B cell (primary cell): ENCODE results near the gene MYMX. TPM values are rescaled to one million over a fixed set of nuclear protein-coding genes. Genes with fewer than 3 reads are reported as not detected.

Experiments
- ATAC-seq: fragments of 200-7000 bp; cut with Tn5 transposase; one replicate; pipeline ENCODE4 v1.10.0; 2021; ENCODE audit warnings: low read depth, mild to moderate bottlenecking, moderate number of reproducible peaks, moderate library complexity
- CTCF ChIA-PET: fragments of 350-600 bp; sonication (Branson Sonifier 250); formaldehyde crosslinking; loops from one replicate; lab custom pipeline; 2021; ENCODE audit warnings: antibody characterized with exemption, inconsistent platforms; lab: Charles Lee
- POLR2A ChIA-PET: fragments of 350-600 bp; sonication (Branson Sonifier 250); formaldehyde crosslinking; loops from one replicate; lab custom pipeline; 2021; ENCODE audit warnings: antibody characterized with exemption; lab: Charles Lee
- DNase-seq: peaks from one replicate; pipeline ENCODE4 v3.0.0; 2013
- H2AFZ ChIP-seq: 2 replicates; pipeline ENCODE4 v1.6.1; 2012; ENCODE audit warnings: mild to moderate bottlenecking, low read depth, low read length; ENCODE audit not compliant: insufficient read depth, poor library complexity, severe bottlenecking
- H3K27ac ChIP-seq, 2 donors: 1 replicate in 1 of 2; 2 replicates in 1 of 2; pipeline ENCODE4 v1.5.1; 2012 to 2013; ENCODE audit warnings: low read length in 2 of 2, mild to moderate bottlenecking in 2 of 2, moderate library complexity in 1 of 2
- H3K27me3 ChIP-seq, 4 experiments: fragments of 200-600 bp in 1 of 4; sonication (generic) in 1 of 4; replicated peaks in 1 of 4; 1 replicate in 2 of 4; 2 replicates in 2 of 4; pipeline versions ENCODE4 v1.6.1 to v1.7.0; 2013 to 2016; ENCODE audit warnings: low read length in 3 of 4, mild to moderate bottlenecking in 2 of 4, mixed read lengths in 1 of 4, moderate library complexity in 1 of 4; ENCODE audit not compliant: insufficient read depth in 4 of 4, control insufficient read depth in 3 of 4; ENCODE audit errors: control extremely low read depth in 1 of 4
- H3K36me3 ChIP-seq, 2 experiments: replicated peaks in 1 of 2; 1 replicate in 1 of 2; 2 replicates in 1 of 2; pipeline versions ENCODE4 v1.6.1 to v1.7.1; 2013; ENCODE audit warnings: low read length in 1 of 2; ENCODE audit not compliant: insufficient read depth in 2 of 2, control insufficient read depth in 1 of 2; ENCODE audit errors: control extremely low read depth in 1 of 2, extremely low read depth in 1 of 2
- H3K4me1 ChIP-seq, 2 donors: fragments of 200-600 bp in 1 of 2; sonication (generic) in 1 of 2; 1 replicate in 1 of 2; 2 replicates in 1 of 2; pipeline versions ENCODE4 v1.5.1 to v1.6.1; 2013 to 2017; ENCODE audit warnings: low read length in 2 of 2; ENCODE audit not compliant: control insufficient read depth in 2 of 2, insufficient read depth in 2 of 2
- H3K4me2 ChIP-seq: replicated peaks from 2 replicates; pipeline ENCODE3; 2012; ENCODE audit warnings: mild to moderate bottlenecking, low read depth, low read length; ENCODE audit not compliant: poor library complexity, severe bottlenecking
- H3K4me3 ChIP-seq, 5 experiments: fragments of 200-600 bp in 1 of 5; sonication (generic) in 1 of 5; 1 replicate in 3 of 5; 2 replicates in 2 of 5; pipeline versions ENCODE4 v1.5.1 to v1.7.0; 2011 to 2016; ENCODE audit warnings: low read length in 4 of 5, mild to moderate bottlenecking in 4 of 5, low read depth in 2 of 5, control low read depth in 1 of 5, moderate library complexity in 1 of 5; ENCODE audit not compliant: insufficient read depth in 1 of 5; ENCODE audit errors: control extremely low read depth in 1 of 5, extremely low read depth in 1 of 5
- H3K79me2 ChIP-seq: fragments of 200-600 bp; sonication (generic); one replicate; pipeline ENCODE4 v1.6.0; 2016; ENCODE audit warnings: low read length; ENCODE audit not compliant: control insufficient read depth, insufficient read depth
- H3K9ac ChIP-seq: fragments of 200-600 bp; sonication (generic); 2 replicates; pipeline ENCODE4 v1.6.1; 2017; ENCODE audit warnings: mild to moderate bottlenecking, low read length, moderate library complexity
- H3K9me3 ChIP-seq, 3 donors: one replicate each; pipeline versions ENCODE4 v1.6.1 to v1.7.1; 2013; ENCODE audit warnings: low read length in 2 of 3; ENCODE audit not compliant: control insufficient read depth in 2 of 3, insufficient read depth in 1 of 3; ENCODE audit errors: control extremely low read depth in 1 of 3
- H4K20me1 ChIP-seq: 2 replicates; pipeline ENCODE4 v1.6.0; 2012; ENCODE audit warnings: mild to moderate bottlenecking, low read length; ENCODE audit not compliant: insufficient read depth, control insufficient read depth, poor library complexity, severe bottlenecking
- H3K27ac Mint-ChIP-seq: one replicate; pipeline ENCODE4 v1.8.0; 2021; ENCODE audit warnings: mixed read lengths
- H3K27me3 Mint-ChIP-seq: one replicate; pipeline ENCODE4 v1.8.0; 2021; ENCODE audit warnings: mixed read lengths
- H3K4me1 Mint-ChIP-seq: one replicate; pipeline ENCODE4 v1.8.0; 2021; ENCODE audit warnings: mixed read lengths
- H3K4me3 Mint-ChIP-seq: one replicate; pipeline ENCODE4 v1.8.0; 2021; ENCODE audit warnings: mixed read lengths
- H3K9me3 Mint-ChIP-seq: one replicate; pipeline ENCODE4 v1.8.0; 2022; ENCODE audit warnings: mixed read lengths; ENCODE audit not compliant: insufficient read depth
- EZH2 ChIP-seq: IDR thresholded peaks from 2 replicates; pipeline ENCODE4 v1.6.1; 2012; ENCODE audit warnings: borderline replicate concordance, low read depth, mild to moderate bottlenecking, moderate library complexity, low read length; ENCODE audit not compliant: insufficient read depth, poor library complexity, severe bottlenecking
- WGBS: methylation state at CpG from one replicate; pipeline ENCODE4 v1.1.5; 2013; ENCODE audit warnings: missing lambda C conversion rate; ENCODE audit not compliant: insufficient coverage; 5-methylcytosine and 5-hydroxymethylcytosine counted together
- intact Hi-C: fragments of 100-400 bp; cut with micrococcal nuclease; formaldehyde crosslinking; loops from one replicate; pipeline ENCODE4 v1.10.0; 2022
- polyA plus RNA-seq: library from polyadenylated mRNA; depleted of rRNA; stranded (reverse); fragments of >200 nt; gene quantifications from 2 replicates; pipeline ENCODE4 v1.2.3, GENCODE V29; 2012
- total RNA-seq, 2 donors: library from RNA; stranded (reverse); fragments of 120-200 nt in 1 of 2; gene quantifications; 1 replicate in 1 of 2; 2 replicates in 1 of 2; pipeline versions ENCODE4 v1.2.3 to v1.2.4, GENCODE V29; 2013 to 2022
- TF ChIP-seq, protein P1 (sequence below): fragments of 200-600 bp; IDR thresholded peaks from one replicate; pipeline ENCODE4 v1.8.0; 2022; ENCODE audit warnings: antibody characterized with exemption, mild to moderate bottlenecking

The MYMX gene
- total and polyA plus RNA-seq, 2 donors (not counting 1 experiment from before 2014, with no cell fraction given): not detected

DNA sequence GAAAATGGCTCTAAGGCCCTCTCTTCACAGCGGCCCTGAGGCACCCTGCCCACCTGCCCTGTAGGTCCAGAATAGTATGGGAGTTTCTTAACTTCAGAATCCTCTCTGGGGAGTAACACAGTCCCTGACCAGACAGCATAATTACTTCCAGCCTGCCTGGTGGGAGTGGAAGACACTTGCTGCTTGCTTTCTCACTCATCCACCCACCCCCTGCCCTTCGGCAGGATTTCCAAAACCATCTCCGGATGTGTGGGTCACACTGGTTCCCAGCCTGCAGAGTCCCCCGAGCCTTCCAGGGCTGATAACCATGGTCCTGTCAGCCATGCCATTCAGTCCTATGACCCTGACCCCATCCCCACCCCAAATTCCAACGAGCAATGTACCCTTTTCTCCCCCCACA lies 12.1 kb downstream of the MYMX start:
- H3K9me3 Mint-ChIP-seq: no peaks in the 10 kb centered on the region
- ATAC-seq (no peak), DNase-seq (no peak)
- H3K4me2 ChIP-seq: no peak overlapping the region
- H3K79me2 ChIP-seq: peaks cover 5% of the 10 kb centered on the region
- POLR2A ChIA-PET: interaction anchor here (1.3 kb wide), 1 partner anchor 18 kb away, joined by 3 read pairs; the partner anchor contains the start of gene HSP90AB1
- no peak for TF ChIP-seq EZH2
- TF ChIP-seq, protein P1, sequence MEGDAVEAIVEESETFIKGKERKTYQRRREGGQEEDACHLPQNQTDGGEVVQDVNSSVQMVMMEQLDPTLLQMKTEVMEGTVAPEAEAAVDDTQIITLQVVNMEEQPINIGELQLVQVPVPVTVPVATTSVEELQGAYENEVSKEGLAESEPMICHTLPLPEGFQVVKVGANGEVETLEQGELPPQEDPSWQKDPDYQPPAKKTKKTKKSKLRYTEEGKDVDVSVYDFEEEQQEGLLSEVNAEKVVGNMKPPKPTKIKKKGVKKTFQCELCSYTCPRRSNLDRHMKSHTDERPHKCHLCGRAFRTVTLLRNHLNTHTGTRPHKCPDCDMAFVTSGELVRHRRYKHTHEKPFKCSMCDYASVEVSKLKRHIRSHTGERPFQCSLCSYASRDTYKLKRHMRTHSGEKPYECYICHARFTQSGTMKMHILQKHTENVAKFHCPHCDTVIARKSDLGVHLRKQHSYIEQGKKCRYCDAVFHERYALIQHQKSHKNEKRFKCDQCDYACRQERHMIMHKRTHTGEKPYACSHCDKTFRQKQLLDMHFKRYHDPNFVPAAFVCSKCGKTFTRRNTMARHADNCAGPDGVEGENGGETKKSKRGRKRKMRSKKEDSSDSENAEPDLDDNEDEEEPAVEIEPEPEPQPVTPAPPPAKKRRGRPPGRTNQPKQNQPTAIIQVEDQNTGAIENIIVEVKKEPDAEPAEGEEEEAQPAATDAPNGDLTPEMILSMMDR: no peak
- peaks cover 7 to 10% of the 10 kb centered on the region in 2 donors for H3K4me1 ChIP-seq
- no peak overlapping the region for H3K9ac ChIP-seq
- H3K27ac Mint-ChIP-seq: no peak overlapping the region
- H2AFZ ChIP-seq: no peak overlapping the region
- H3K27me3 ChIP-seq: no peaks in the 10 kb centered on the region
- no peaks in the 10 kb centered on the region for H4K20me1 ChIP-seq
- H3K36me3 ChIP-seq: no peaks in the 10 kb centered on the region
- CTCF ChIA-PET: no interaction called here
- H3K4me3 Mint-ChIP-seq: no peak overlapping the region
- intact Hi-C loops: no loop called here
- H3K4me3 ChIP-seq: no peak overlapping the region
- no peak overlapping the region for H3K27ac ChIP-seq
- H3K4me1 Mint-ChIP-seq: peaks cover 9% of the 10 kb centered on the region
- H3K27me3 Mint-ChIP-seq: no peaks in the 10 kb centered on the region
- no peaks in the 10 kb centered on the region for H3K9me3 ChIP-seq
- WGBS: 98% methylated on average over 4 of the region's 5 CpGs

DNA sequence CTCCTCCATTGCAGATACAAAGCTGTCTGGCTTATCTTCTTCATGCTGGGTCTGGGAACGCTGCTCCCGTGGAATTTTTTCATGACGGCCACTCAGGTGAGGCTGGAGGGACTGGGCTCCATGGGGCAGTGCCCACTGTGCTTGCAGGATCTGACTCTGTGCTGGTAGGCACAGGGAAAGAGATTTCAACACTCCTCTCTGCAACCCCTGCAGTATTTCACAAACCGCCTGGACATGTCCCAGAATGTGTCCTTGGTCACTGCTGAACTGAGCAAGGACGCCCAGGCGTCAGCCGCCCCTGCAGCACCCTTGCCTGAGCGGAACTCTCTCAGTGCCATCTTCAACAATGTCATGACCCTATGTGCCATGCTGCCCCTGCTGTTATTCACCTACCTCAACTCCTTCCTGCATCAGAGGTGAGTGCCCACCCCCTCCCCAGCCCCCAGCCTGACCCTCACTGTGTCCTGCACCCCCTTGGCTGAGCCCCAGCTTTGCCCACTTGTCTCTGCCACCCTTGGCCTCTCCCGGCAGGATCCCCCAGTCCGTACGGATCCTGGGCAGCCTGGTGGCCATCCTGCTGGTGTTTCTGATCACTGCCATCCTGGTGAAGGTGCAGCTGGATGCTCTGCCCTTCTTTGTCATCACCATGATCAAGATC lies 12.8 kb downstream of the MYMX start:
- ChIA-PET POLR2A (no interaction called here), CTCF (interaction anchor here (0.8 to 1.4 kb wide), 3 partner anchors 11 to 60 kb away, joined by 3 to 6 read pairs (median 3); no protein-coding TSS in a partner anchor)
- H3K36me3 ChIP-seq: no peaks in the 10 kb centered on the region
- Mint-ChIP-seq H3K27me3 (no peaks in the 10 kb centered on the region), H3K4me1 (peaks cover 2% of the 10 kb centered on the region), H3K27ac (no peak overlapping the region), H3K4me3 (no peak overlapping the region), H3K9me3 (no peaks in the 10 kb centered on the region)
- H4K20me1 ChIP-seq: no peaks in the 10 kb centered on the region
- ATAC-seq: no peak
- H3K4me3 ChIP-seq: no peak overlapping the region
- H3K4me2 ChIP-seq: no peak overlapping the region
- DNase-seq: no peak
- no peaks in the 10 kb centered on the region for H3K27me3 ChIP-seq
- peaks cover 5% of the 10 kb centered on the region for H3K79me2 ChIP-seq
- peaks cover 1 to 3% of the 10 kb centered on the region in 2 donors for H3K4me1 ChIP-seq
- intact Hi-C loops: no loop called here
- WGBS: 98% methylated on average over 11 of the region's 11 CpGs
- no peak overlapping the region for H2AFZ ChIP-seq
- no peak overlapping the region for H3K9ac ChIP-seq
- no peak for TF ChIP-seq EZH2
- TF ChIP-seq, protein P1: no peak
- H3K9me3 ChIP-seq: no peaks in the 10 kb centered on the region
- no peak overlapping the region for H3K27ac ChIP-seq
